CD4-positive, alpha-beta T cell treated with Interleukin-4 for 1 hour (primary cell): ENCODE results near the gene LARGE2.
A peak's percentile ranks its signal among the peaks of the same experiment; 100 is the strongest.
"Not testable (repeated sequence)": the region's sequence is repeated elsewhere in the genome, so short reads cannot be mapped to it uniquely, and the experiment has no call there.

ENCODE experiments used
- DNase-seq, 2 donors: peaks; one replicate each; pipeline ENCODE4 v3.0.0-alpha.2; 2020 to 2022

Gene LARGE2

GRCh38 chr11:45896422-45896984 lies 26.0 kb upstream of the LARGE2 start:
- DNase-seq = no peak

GRCh38 chr11:45897556-45897955 lies 24.9 kb upstream of the LARGE2 start:
- no peak for DNase-seq

- no peak for DNase-seq
Measured at GRCh38 chr11:45899086-45899447, 23.4 kb upstream of the LARGE2 start.

DNA sequence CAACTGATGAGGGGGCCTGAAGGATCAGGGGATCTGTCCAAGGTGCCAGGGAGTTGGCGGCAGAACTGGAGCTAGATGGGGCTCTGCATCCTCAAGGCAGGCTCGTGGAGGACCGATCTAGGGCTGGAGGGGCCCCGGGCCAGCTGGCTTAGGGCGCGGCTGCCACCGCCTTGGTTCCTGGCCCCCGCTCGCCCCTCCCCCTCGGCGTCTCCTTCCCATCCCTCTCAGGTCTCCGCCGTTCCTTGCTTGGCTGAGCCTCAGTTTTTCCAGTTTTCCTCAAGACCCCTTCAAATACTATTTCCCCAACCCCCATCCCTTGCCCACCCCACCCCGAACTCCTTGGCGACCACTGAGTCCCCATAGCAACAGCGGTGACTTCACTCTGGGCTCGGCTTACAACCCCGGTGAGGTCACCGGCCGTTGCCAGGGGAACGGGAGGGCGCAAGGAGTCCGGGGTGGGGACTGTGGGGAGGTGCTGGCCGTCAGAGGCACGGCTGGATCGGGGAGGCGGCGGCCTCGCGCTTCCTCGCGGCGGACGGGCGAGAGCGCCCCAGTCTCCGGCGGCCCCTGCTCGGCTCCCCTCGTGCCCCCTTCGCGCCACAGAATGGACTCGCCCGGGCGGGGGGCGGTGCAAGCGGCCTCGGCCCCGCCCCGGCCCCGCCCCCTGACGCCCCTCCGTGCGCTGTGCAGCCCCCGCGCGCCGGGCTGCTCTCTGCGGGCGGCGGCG lies 22.8 kb upstream of the LARGE2 start:
- peak; percentile 74 to 82 for DNase-seq

DNA sequence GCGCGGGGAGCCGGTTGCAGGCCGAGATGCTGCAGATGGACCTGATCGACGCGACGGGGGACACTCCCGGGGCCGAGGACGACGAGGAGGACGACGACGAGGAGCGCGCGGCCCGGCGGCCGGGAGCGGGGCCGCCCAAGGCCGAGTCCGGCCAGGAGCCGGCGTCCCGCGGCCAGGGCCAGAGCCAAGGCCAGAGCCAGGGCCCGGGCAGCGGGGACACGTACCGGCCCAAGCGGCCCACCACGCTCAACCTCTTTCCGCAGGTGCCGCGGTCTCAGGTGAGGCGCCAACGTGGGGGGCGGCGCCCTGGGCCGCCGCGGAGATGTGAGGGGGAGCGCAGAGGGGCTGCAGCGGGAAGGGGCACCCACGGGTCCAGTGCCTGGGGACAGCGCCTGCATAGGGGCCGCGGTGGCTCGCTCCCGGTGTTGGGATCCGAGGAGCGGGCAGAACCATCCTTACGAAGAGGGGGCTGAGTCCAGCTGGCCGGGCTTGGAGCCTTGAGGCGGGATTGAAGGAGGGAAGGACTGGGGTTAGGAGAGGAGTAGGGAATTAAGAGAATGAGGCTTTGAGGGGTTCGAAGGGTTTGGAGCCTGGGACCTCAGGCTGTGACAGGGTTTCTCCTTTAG lies 22.2 kb upstream of the LARGE2 start:
- DNase-seq = not testable (repeated sequence)

- no peak for DNase-seq
Measured at GRCh38 chr11:45900916-45901617, 21.4 kb upstream of the LARGE2 start.

DNA sequence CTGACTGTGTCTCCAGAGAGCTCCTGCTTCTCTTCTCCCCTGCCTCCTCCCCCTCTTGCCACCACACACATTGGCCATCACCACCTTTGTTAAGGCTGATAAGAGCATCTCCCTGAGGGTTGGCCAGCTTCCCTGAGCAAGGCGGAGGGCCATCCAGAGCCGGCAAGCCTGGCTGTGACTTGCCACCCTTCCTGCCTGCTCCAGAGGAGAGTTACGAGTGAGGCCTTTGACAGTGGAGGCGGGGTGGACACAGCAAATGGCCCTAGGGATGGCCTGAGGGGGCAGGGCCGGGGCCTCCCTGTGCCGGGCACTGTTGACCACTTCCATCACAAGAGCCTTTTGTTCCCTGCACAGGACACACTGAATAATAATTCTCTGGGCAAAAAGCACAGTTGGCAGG lies 20.8 kb upstream of the LARGE2 start:
- no peak for DNase-seq

GRCh38 chr11:45902452-45903380 lies 19.7 kb upstream of the LARGE2 start:
- no peak for DNase-seq

GRCh38 chr11:45904309-45904915 lies 18.0 kb upstream of the LARGE2 start:
- no peak for DNase-seq

DNA sequence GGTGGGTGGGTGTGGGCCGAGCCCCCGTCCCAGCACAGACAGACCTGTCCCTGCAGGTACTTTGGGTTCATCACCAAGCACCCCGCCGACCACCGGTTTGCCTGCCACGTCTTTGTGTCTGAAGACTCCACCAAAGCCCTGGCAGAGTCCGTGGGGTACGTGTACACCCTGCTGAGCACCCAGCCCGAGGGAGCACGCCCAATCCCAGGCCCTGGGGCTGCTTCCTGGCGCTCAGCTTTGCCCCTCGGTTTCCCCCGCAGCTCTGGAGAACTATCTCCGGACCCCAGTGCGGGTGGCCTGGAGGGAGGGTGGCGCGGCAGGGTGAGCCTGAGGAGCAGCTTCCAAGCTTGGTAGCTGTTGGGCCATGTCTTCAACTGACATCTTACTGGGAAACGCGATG lies 17.4 kb upstream of the LARGE2 start:
- DNase-seq = no peak

DNA sequence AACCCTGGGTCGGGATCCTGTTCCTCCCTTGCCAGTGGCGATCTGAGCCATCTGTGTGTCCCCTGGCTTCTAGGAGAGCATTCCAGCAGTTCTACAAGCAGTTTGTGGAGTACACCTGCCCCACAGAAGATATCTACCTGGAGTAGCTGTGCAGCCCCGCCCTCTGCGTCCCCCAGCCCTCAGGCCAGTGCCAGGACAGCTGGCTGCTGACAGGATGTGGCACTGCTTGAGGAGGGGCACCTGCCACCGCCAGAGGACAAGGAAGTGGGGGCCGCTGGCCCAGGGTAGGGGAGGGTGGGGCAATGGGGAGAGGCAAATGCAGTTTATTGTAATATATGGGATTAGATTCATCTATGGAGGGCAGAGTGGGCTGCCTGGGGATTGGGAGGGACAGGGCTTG lies 16.9 kb upstream of the LARGE2 start:
- not testable (repeated sequence) for DNase-seq

DNA sequence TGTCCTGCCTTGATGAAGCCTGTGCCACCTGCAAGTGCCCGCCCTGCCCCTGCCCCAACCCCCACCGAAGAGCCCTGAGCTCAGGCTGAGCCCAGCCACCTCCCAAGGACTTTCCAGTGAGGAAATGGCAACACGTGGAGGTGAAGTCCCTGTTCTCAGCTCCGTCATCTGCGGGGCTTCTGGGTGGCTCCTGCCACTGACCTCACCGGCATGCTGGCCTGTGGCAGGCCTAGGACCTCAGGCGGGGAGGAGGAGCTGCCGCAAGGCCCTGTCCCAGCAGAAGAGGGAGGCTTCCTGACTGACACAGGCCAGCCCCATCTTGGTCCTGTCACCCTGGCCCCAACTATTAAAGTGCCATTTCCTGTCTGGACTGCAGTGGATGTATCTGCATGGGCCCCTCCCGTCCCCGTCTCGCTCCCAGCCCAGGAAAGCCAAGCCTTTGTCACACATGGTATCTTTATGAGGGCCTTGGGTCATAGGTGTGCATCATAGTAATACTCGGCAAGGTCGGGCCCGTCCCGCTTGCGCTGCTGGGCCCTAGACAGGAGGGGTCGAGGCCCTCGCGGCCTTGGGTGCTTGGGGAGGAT lies 16.3 kb upstream of the LARGE2 start:
- DNase-seq = peak in 1 of 2 donors; percentile 26

DNA sequence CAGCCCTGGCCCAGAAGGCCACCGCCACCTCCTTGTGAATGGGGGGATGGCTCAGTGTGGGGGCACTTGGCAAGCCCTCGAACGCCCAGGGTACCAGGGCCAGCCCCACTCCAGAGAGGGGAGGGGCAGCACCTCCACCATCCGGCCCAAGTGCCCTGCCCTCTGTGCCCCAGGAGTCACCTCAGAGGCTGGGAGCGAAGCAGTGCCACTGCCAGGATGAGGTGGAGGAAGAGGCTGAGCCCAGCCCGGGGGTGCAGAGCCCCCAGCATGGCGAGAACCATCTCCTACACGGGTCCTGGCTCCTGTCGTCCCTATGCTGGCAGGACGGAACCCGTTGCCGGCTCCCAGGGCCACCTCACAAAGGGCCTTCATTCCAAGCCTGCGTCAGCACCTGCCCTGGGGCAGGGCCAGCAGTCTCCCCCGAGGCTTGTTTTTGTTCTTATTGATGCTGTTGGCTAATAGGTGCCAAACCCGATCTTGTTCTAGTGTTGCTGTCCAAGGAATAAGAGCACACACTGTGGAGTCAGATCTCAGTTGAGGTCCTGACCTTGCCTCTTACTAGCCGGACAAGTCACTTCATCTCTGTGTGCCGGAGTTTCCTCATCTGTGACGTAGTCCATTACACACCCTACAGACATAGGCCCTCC lies 15.4 kb upstream of the LARGE2 start, which contains the start of gene FREY1:
TSS of gene FREY1 (minus strand) at position 307 of the 647 bp plus-strand sequence. CDS start at position 281, 26 bp downstream.
- DNase-seq = no peak

DNA sequence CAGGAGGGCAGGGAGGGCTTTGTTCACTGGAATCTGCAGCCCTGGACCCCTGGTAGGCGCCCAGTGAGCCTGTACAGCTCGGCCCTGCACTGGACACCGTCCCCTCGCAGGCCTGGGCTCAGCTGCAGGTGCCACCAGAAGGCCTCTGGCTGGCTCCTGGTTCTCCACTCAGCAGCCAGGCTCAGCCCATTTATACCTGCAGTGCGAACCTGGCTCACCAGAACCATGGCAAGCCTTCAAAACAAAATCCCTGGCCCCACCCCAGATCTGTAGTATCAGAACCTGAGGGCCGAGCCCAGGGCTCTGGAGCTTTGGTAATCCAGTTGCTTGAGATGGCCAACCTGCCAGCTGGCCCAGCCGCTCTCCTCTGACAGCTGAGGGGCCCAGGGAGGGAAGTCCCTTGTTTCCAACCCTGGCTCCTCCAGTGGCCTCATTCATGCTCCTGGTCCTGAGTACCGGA lies 14.5 kb upstream of the LARGE2 start:
- no peak for DNase-seq

DNA sequence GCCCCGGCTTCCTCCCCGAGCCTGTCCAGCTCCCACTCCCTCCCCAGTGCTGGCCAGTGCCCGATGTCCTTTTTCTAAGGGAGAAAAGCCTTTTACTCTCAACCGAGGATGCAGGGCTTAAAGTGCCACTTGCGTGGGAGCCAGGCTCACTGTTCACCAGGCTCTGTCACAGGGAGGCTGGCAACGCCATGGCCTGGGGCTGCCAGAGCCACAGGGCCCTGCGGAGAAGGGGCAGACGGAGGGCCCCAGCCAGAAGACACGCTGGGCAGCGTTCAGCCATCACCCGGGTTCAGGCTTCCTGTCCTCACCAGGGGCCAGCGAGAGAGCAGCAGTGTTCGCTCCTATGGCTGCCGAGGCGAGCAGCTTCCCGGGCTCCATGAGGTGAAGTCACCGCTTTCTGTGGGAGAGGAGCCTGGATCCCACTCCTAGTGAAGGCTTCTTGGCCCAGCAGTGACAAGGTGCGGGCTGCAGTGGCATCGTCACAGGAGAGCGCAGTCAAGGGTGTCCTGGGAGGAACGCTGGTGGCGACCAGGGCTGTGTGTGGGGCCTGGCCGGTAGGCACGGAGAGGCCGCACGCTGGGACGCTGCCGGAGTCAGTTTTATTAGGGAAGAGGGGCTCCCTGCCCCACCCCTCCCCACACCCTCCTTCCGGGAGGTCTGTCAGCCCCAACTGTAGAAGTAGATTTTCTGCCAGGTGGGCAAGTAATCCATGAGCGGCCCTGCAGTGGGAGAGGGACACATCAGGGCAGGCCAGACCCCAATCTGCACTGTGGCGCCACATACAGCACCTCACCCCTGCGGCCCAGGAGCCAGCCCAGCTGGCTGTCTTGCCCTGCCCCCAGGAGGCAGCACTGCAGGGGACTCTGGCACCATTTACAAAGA lies 12.6 kb upstream of the LARGE2 start:
- no peak for DNase-seq

- DNase-seq = no peak
Measured at GRCh38 chr11:45910623-45911022, 11.8 kb upstream of the LARGE2 start.

DNA sequence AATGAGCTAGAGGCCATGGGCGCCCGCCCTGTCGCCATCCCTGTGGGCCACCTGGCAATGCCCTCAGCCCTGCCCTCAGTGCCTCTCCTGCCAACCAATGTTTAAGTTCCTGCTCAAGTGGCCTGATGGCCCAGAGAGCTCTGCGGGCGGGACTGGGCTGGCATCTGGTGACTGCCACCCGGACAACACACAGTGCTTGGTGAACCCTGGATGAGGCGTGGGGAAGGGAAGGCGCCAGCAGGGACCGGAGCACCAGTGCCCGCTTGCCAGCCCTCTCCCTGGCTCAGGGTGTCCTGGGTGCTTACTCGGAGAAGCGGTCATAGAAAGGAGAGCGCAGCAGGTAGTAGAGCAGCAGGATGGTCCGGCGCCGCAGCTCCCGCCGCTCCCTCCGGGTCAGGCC lies 8.9 kb upstream of the LARGE2 start:
- no peak for DNase-seq

- no peak for DNase-seq
Measured at GRCh38 chr11:45913942-45914635, 8.4 kb upstream of the LARGE2 start.

DNA sequence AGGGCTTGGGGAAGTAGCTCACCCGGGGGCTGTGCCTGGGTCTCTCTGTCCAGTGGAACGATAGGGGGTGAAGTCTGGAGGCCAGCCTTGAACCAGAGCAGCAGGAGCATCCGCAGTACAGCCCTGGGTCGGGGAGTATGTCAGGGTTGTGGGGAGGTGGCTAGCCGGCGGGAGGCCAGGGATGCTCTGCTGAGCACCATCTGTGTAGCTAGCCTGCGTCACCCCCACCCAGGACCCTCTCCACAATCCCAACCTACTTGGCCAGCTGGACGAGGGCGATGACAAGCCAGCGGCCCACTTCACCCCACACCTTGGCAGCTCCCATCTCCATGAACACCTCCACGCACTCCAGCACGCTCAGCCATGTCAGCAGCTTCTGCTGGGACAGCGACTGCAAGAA lies 7.0 kb upstream of the LARGE2 start:
- no peak for DNase-seq

DNA sequence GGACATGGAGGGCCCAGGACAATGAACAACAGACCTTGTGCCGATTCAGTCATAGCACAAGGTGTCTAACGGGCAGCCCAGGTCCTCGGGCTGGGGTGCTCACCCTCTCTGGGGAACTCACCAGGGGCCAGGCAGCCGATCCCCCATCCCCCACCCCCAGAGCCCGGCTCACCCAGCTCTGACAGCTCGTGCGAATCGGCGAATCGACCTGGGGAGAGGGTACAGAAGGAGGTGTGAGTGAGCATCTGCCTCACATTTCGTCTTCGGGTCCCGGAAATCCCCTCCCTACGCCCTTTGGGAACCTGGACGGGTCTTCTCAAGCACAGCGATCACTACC lies 5.2 kb upstream of the LARGE2 start:
- no peak for DNase-seq
